Endometrial microvascular endothelial cells (primary cell): ENCODE data around the gene CCT2. TPM values are rescaled to one million over a fixed set of nuclear protein-coding genes. Genes with fewer than 3 reads are reported as not detected.

Experiments used
- in situ Hi-C: cut with HindIII; loops from 2 replicates; pipeline ENCODE4 v1.10.0; 2017; ENCODE audit warnings: low sequenced_read_pairs, low pct_unique_long_range_greater_than_20kb; ENCODE audit errors: inconsistent ontology term
- total RNA-seq: library from RNA; depleted of rRNA; stranded (reverse); fragments of >200 nt; gene quantifications from one replicate; pipeline ENCODE4 v1.2.3, GENCODE V29; 2015; ENCODE audit errors: inconsistent ontology term

Gene CCT2
- total RNA-seq: 324 TPM

GRCh38 chr12:69585189-69586062, at the start of gene CCT2:
TSS of gene CCT2 (plus strand) at chr12:69585459. CDS start at chr12:69585522, 63 bp downstream.
- in situ Hi-C loops: loop anchor here (25.0 kb wide), 1 partner anchor 173 kb away; no protein-coding TSS in a partner anchor

GRCh38 chr12:69540987-69541386, 44.3 kb upstream of the CCT2 start:
- in situ Hi-C loops: no loop called here

GRCh38 chr12:69544087-69544486, 41.2 kb upstream of the CCT2 start:
- in situ Hi-C loops: no loop called here

- in situ Hi-C loops: no loop called here
Measured at GRCh38 chr12:69545081-69545480, 40.2 kb upstream of the CCT2 start.

- in situ Hi-C loops: no loop called here
Measured at GRCh38 chr12:69546693-69547438, 38.4 kb upstream of the CCT2 start.

- in situ Hi-C loops: no loop called here
Measured at GRCh38 chr12:69548687-69549086, 36.6 kb upstream of the CCT2 start.

- in situ Hi-C loops: no loop called here
Measured at GRCh38 chr12:69550569-69551350, 34.5 kb upstream of the CCT2 start.

GRCh38 chr12:69553628-69554248, 31.5 kb upstream of the CCT2 start:
- in situ Hi-C loops: no loop called here

GRCh38 chr12:69555461-69555860, 29.8 kb upstream of the CCT2 start:
- in situ Hi-C loops: no loop called here

GRCh38 chr12:69556383-69556782, 28.9 kb upstream of the CCT2 start:
- in situ Hi-C loops: no loop called here

- in situ Hi-C loops: no loop called here
Measured at GRCh38 chr12:69563166-69563762, 22.0 kb upstream of the CCT2 start.

GRCh38 chr12:69566603-69567002, 18.7 kb upstream of the CCT2 start:
- in situ Hi-C loops: no loop called here

- in situ Hi-C loops: no loop called here
Measured at GRCh38 chr12:69569236-69569635, 16.0 kb upstream of the CCT2 start.

GRCh38 chr12:69570000-69570516, 15.2 kb upstream of the CCT2 start:
- in situ Hi-C loops: no loop called here

- in situ Hi-C loops: no loop called here
Measured at GRCh38 chr12:69570545-69571399, 14.5 kb upstream of the CCT2 start.

GRCh38 chr12:69575346-69575745, 9.9 kb upstream of the CCT2 start:
- in situ Hi-C loops: loop anchor here (25.0 kb wide), 1 partner anchor 163 kb away; no protein-coding TSS in a partner anchor

GRCh38 chr12:69578283-69578682, 7.0 kb upstream of the CCT2 start:
- in situ Hi-C loops: loop anchor here (25.0 kb wide), 1 partner anchor 166 kb away; no protein-coding TSS in a partner anchor
